Natural killer cell (primary cell): ENCODE data around the gene AADACL4. TPM values are rescaled to one million over a fixed set of nuclear protein-coding genes. Genes with fewer than 3 reads are reported as not detected.
A peak's percentile ranks its signal among the peaks of the same experiment; 100 is the strongest.

ENCODE experiments used
- ATAC-seq, 3 donors: fragments of 150-1000 bp in 2 of 3; fragments of 200-7000 bp in 1 of 3; cut with Tn5 transposase; 1 replicate in 1 of 3; 2 replicates in 2 of 3; pipeline ENCODE4 v1.10.0; 2021; ENCODE audit warnings: mild to moderate bottlenecking in 2 of 3, moderate library complexity in 2 of 3
- DNase-seq, 2 donors: peaks; one replicate each; pipeline versions ENCODE4 v3.0.0 to v3.0.0-alpha.2; 2013 to 2021; ENCODE audit warnings: mixed read lengths in 1 of 2
- H3K27ac ChIP-seq: one replicate; pipeline ENCODE4 v1.5.1; 2013; ENCODE audit warnings: mild to moderate bottlenecking, low read length
- H3K27me3 ChIP-seq: one replicate; pipeline ENCODE4 v1.6.1; 2013; ENCODE audit warnings: low read length; ENCODE audit not compliant: control insufficient read depth, insufficient read depth
- H3K36me3 ChIP-seq: one replicate; pipeline ENCODE4 v1.6.1; 2013; ENCODE audit warnings: low read length; ENCODE audit not compliant: control insufficient read depth, insufficient read depth
- H3K4me1 ChIP-seq: one replicate; pipeline ENCODE4 v1.6.1; 2013; ENCODE audit warnings: low read length; ENCODE audit not compliant: control insufficient read depth, insufficient read depth
- H3K4me3 ChIP-seq: one replicate; pipeline ENCODE4 v1.5.1; 2013; ENCODE audit warnings: low read length
- H3K9me3 ChIP-seq: one replicate; pipeline ENCODE4 v1.6.1; 2013; ENCODE audit warnings: low read length; ENCODE audit not compliant: control insufficient read depth, insufficient read depth
- H3K27ac Mint-ChIP-seq, 2 donors: one replicate each; pipeline ENCODE4 v1.8.0; 2022; ENCODE audit warnings: mild to moderate bottlenecking in 2 of 2, mixed read lengths in 2 of 2, moderate library complexity in 1 of 2
- H3K27me3 Mint-ChIP-seq, 2 donors: one replicate each; pipeline ENCODE4 v1.8.0; 2022; ENCODE audit warnings: low read depth in 2 of 2, mixed read lengths in 2 of 2
- H3K36me3 Mint-ChIP-seq: one replicate; pipeline ENCODE4 v1.8.0; 2022; ENCODE audit warnings: mixed read lengths
- H3K4me1 Mint-ChIP-seq, 2 donors: one replicate each; pipeline ENCODE4 v1.8.0; 2022; ENCODE audit warnings: mixed read lengths in 2 of 2
- H3K4me3 Mint-ChIP-seq: one replicate; pipeline ENCODE4 v1.8.0; 2022; ENCODE audit warnings: mild to moderate bottlenecking, moderate library complexity, mixed read lengths
- H3K9me3 Mint-ChIP-seq, 2 donors: one replicate each; pipeline ENCODE4 v1.8.0; 2022; ENCODE audit warnings: mixed read lengths in 2 of 2
- CTCF ChIP-seq: fragments of 200-600 bp; IDR thresholded peaks from one replicate; pipeline ENCODE4 v1.8.0; 2022; ENCODE audit warnings: antibody characterized with exemption
- WGBS: methylation state at CpG from one replicate; pipeline ENCODE4 v1.1.7; 2013; ENCODE audit warnings: missing lambda C conversion rate; ENCODE audit not compliant: insufficient coverage; 5-methylcytosine and 5-hydroxymethylcytosine counted together
- intact Hi-C: fragments of 100-400 bp; cut with micrococcal nuclease; formaldehyde crosslinking; loops from one replicate; pipeline ENCODE4 v1.14.2; 2022
- total RNA-seq, 4 donors: library from RNA; stranded (reverse); fragments of 120-200 nt in 1 of 4; gene quantifications; one replicate each; pipeline versions ENCODE4 v1.2.3 to v1.2.4, GENCODE V29; 2013 to 2022

Gene AADACL4
- total RNA-seq, 3 donors from 2014 or later (not counting 1 experiment from before 2014, with no cell fraction given) = not detected

- peak overlapping the region; percentile 10 for H3K4me3 Mint-ChIP-seq
Observed at GRCh38 chr1:12607263-12607662, 36.6 kb upstream of the AADACL4 start.

GRCh38 chr1:12608311-12608957, 35.5 kb upstream of the AADACL4 start:
- no peak for TF ChIP-seq CTCF
- no peak for ATAC-seq
- H3K4me1 ChIP-seq = peaks cover 30% of the 10 kb centered on the region

More at GRCh38 chr1:12607263-12607662, 36.6 kb upstream of the AADACL4 start:
- Mint-ChIP-seq H3K9me3 (no peaks in the 10 kb centered on the region), H3K27ac (peak overlapping the region; percentile 85 to 86), H3K36me3 (peaks cover 9% of the 10 kb centered on the region), H3K27me3 (no peaks in the 10 kb centered on the region), H3K4me1 (peaks cover 72 to 81% of the 10 kb centered on the region in 2 donors)
- no peaks in the 10 kb centered on the region for H3K27me3 ChIP-seq
- WGBS = 93% methylated on average over 2 of the region's 3 CpGs
- ATAC-seq (no peak), DNase-seq (no peak)
- H3K27ac ChIP-seq = no peak overlapping the region
- H3K36me3 ChIP-seq = peaks cover 13% of the 10 kb centered on the region
- H3K9me3 ChIP-seq = no peaks in the 10 kb centered on the region
- peaks cover 36% of the 10 kb centered on the region for H3K4me1 ChIP-seq
- H3K4me3 ChIP-seq = no peak overlapping the region
- intact Hi-C loops = no loop called here
- TF ChIP-seq CTCF = no peak

GRCh38 chr1:12609469-12610003, 34.3 kb upstream of the AADACL4 start:
- ATAC-seq (no peak), DNase-seq (no peak)
- H3K36me3 ChIP-seq = peaks cover 14% of the 10 kb centered on the region
- H3K36me3 Mint-ChIP-seq = peaks cover 9% of the 10 kb centered on the region
- H3K27ac ChIP-seq = no peak overlapping the region
- peaks cover 75 to 80% of the 10 kb centered on the region in 2 donors for H3K4me1 Mint-ChIP-seq
- H3K9me3 ChIP-seq = no peaks in the 10 kb centered on the region
- 68% methylated on average over 4 of the region's 5 CpGs for WGBS
- peak overlapping the region; percentile 79 to 85 for H3K27ac Mint-ChIP-seq
- no peaks in the 10 kb centered on the region for H3K27me3 Mint-ChIP-seq
- H3K4me1 ChIP-seq = peaks cover 28% of the 10 kb centered on the region
- H3K4me3 ChIP-seq = no peak overlapping the region
- no peak for TF ChIP-seq CTCF
- H3K4me3 Mint-ChIP-seq = no peak overlapping the region
- no peaks in the 10 kb centered on the region for H3K9me3 Mint-ChIP-seq
- intact Hi-C loops = no loop called here
- no peaks in the 10 kb centered on the region for H3K27me3 ChIP-seq

More at GRCh38 chr1:12608311-12608957, 35.5 kb upstream of the AADACL4 start:
- H3K27me3 Mint-ChIP-seq = no peaks in the 10 kb centered on the region
- no peak for DNase-seq
- peaks cover 9% of the 10 kb centered on the region for H3K36me3 Mint-ChIP-seq
- H3K27ac Mint-ChIP-seq = peak overlapping the region; percentile 85 to 86
- Histone ChIP-seq H3K9me3 (no peaks in the 10 kb centered on the region), H3K36me3 (peaks cover 15% of the 10 kb centered on the region), H3K27ac (no peak overlapping the region), H3K27me3 (no peaks in the 10 kb centered on the region), H3K4me3 (no peak overlapping the region)
- H3K4me1 Mint-ChIP-seq = peaks cover 77 to 82% of the 10 kb centered on the region in 2 donors
- H3K9me3 Mint-ChIP-seq = no peaks in the 10 kb centered on the region
- WGBS = 85% methylated on average over 5 of the region's 5 CpGs
- H3K4me3 Mint-ChIP-seq = no peak overlapping the region
- intact Hi-C loops = no loop called here
